Parietal lobe (tissue), 1 donor: ENCODE measurements around the gene MARCO. TPM values are rescaled to one million over a fixed set of nuclear protein-coding genes. Genes with fewer than 3 reads are reported as not detected.

Experiments
- total RNA-seq: library from RNA; depleted of rRNA; stranded (reverse); fragments of >200 nt; gene quantifications from one replicate; pipeline ENCODE4 v1.2.3, GENCODE V29; 2014

The MARCO gene
- total RNA-seq = not detected

GRCh38 chr2:118942031-118942430, at the start of gene MARCO:
TSS of gene MARCO (plus strand) at chr2:118942194. CDS start at chr2:118942301, 107 bp downstream.

Other genes starting within 250 kb of the MARCO start
- not detected for gene EN1, start 94.5 kb upstream of the MARCO start, total RNA-seq
- gene C1QL2, start 216.6 kb downstream of the MARCO start, total RNA-seq = 1.6 TPM